GM12864 (cell line): ENCODE measurements around the gene SOX12.

ENCODE experiments used
- DNase-seq: peaks from one replicate; pipeline ENCODE4 v3.0.0-alpha.2; 2011; ENCODE audit warnings: low read depth
- H3K4me3 ChIP-seq: 2 replicates; pipeline ENCODE4 v1.5.1; 2011; ENCODE audit warnings: mild to moderate bottlenecking, low read depth, low read length, control low read depth
- TF ChIP-seq, protein P1 (sequence below): IDR thresholded peaks from 2 replicates; pipeline ENCODE4 v1.5.1; 2011; ENCODE audit warnings: low read depth, mild to moderate bottlenecking, moderate library complexity, low read length, control low read depth, inconsistent platforms; ENCODE audit errors: missing control alignments

Gene SOX12

DNA sequence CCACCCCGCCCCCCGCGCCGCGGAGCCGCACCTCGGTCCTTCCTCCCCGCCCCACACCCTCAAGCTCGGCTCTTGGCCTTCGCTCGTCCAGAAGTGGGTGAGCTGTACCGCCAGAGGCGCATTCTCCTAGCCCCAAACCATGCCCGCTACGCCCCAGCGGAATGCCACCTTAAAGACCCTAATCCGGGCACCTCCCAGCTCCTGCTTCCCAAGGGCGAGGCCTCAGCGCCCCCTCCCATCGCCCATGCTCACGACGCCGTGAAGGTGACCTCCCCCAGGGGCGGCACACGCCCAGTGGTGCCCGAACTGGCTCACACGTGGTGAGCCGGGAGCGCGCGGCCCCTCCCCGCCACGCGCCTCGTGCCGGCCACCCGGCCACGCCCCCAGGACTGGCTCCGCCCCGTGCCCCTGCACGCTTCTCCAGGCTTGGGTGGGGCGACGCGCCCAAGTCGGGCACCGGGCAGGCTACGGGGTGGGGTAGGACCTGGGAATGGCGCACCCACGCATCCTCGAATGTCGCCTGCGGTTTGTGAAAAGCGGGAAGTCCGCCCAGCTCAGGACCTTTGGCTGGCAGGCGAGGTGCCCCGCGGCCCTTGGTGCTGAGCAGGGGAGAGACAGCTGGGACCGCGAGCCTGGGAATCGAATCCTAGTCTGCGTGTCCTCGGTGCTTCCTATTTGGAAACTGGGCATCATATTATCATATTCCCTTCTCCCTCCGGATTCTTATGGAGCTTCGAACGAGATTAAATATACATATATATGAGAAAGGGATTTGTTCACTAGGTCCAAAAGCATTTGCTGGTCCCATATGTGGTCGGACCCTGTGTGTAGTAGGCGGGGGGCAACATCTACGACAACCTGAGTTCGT lies 941 bp upstream of the SOX12 start:
- peak overlapping the region; percentile 86 for H3K4me3 ChIP-seq
- TF ChIP-seq, protein P1, sequence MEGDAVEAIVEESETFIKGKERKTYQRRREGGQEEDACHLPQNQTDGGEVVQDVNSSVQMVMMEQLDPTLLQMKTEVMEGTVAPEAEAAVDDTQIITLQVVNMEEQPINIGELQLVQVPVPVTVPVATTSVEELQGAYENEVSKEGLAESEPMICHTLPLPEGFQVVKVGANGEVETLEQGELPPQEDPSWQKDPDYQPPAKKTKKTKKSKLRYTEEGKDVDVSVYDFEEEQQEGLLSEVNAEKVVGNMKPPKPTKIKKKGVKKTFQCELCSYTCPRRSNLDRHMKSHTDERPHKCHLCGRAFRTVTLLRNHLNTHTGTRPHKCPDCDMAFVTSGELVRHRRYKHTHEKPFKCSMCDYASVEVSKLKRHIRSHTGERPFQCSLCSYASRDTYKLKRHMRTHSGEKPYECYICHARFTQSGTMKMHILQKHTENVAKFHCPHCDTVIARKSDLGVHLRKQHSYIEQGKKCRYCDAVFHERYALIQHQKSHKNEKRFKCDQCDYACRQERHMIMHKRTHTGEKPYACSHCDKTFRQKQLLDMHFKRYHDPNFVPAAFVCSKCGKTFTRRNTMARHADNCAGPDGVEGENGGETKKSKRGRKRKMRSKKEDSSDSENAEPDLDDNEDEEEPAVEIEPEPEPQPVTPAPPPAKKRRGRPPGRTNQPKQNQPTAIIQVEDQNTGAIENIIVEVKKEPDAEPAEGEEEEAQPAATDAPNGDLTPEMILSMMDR = peak; percentile 50
- DNase-seq = peak; percentile 59

DNA sequence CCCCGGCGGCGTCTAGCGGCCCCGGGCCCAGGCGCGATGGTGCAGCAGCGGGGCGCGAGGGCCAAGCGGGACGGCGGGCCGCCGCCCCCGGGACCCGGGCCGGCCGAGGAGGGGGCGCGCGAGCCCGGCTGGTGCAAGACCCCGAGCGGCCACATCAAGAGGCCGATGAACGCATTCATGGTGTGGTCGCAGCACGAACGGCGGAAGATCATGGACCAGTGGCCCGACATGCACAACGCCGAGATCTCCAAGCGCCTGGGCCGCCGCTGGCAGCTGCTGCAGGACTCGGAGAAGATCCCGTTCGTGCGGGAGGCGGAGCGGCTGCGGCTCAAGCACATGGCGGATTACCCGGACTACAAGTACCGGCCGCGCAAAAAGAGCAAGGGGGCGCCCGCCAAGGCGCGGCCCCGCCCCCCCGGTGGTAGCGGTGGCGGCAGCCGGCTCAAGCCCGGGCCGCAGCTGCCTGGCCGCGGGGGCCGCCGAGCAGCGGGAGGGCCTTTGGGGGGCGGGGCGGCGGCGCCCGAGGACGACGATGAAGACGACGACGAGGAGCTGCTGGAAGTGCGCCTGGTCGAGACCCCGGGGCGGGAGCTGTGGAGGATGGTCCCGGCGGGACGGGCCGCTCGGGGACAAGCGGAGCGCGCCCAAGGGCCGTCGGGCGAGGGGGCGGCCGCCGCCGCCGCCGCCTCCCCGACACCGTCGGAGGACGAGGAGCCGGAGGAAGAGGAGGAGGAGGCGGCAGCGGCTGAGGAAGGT lies 715 bp downstream of the SOX12 start:
- TF ChIP-seq, protein P1 = no peak
- peak overlapping the region; percentile 76 for H3K4me3 ChIP-seq
- no peak for DNase-seq

DNA sequence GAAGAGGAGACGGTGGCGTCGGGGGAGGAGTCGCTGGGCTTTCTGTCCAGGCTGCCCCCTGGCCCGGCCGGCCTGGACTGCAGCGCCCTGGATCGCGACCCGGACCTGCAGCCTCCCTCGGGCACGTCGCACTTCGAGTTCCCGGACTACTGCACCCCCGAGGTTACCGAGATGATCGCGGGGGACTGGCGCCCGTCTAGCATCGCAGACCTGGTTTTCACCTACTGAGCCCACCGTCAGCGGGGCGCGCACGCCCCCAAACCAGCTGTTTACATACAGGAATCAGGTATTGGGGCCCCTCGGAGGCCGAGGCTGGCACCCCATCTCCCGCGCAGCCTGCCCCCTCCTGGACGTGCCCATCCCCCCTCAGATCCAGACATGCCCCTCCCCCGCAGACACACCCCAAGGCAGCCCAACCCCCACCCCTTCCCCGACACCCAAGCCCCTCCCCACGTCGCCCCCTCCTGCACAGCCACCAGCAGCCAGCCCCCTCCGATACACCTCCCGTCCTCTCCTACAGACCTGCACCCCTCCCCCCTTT lies 1.4 kb downstream of the SOX12 start:
- TF ChIP-seq, protein P1 = no peak
- H3K4me3 ChIP-seq = peak overlapping the region; percentile 76
- DNase-seq = no peak

DNA sequence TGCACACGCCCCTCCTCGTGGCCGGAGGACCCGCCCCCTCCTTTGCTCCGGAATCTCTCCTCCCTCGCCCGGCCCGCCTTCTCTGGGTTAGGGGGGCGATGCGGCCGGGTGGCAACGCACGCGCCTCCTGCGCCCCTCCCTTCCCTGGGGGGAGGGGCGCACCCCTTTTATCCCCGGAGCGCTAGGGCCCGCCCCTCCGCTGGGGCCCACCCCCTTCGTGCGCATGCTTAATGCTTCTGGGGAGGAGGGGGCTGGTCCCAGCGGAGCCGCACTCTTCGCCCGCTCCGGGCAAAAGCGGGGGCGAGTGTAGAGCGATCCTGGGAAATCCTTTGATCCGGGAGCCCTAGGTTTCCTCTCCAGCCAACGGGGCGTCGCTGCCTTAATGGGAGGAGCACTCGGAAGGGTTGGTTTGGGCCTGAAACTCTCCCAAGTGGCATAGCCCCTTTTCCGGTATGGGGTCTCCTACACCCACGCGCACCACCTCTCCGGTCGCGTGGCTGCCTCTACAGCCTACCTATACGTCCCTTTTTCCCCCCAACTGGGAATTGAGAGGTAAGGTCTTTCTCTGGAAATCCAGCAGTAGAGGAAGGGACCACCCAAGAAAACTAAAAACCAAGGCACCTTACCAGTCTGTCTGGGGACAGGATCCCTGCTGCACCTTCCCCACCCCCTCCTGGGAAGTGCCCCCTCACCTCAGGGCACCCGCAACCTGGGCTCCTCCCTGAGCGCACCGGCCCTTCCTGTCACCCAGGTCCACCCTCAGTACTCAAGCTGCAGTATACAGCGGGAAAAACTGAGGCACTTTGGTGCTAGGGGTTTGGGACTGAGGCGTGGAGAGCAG lies 2.1 kb downstream of the SOX12 start:
- peak overlapping the region; percentile 76 for H3K4me3 ChIP-seq
- peak; percentile 46 for DNase-seq
- TF ChIP-seq, protein P1 = no peak

DNA sequence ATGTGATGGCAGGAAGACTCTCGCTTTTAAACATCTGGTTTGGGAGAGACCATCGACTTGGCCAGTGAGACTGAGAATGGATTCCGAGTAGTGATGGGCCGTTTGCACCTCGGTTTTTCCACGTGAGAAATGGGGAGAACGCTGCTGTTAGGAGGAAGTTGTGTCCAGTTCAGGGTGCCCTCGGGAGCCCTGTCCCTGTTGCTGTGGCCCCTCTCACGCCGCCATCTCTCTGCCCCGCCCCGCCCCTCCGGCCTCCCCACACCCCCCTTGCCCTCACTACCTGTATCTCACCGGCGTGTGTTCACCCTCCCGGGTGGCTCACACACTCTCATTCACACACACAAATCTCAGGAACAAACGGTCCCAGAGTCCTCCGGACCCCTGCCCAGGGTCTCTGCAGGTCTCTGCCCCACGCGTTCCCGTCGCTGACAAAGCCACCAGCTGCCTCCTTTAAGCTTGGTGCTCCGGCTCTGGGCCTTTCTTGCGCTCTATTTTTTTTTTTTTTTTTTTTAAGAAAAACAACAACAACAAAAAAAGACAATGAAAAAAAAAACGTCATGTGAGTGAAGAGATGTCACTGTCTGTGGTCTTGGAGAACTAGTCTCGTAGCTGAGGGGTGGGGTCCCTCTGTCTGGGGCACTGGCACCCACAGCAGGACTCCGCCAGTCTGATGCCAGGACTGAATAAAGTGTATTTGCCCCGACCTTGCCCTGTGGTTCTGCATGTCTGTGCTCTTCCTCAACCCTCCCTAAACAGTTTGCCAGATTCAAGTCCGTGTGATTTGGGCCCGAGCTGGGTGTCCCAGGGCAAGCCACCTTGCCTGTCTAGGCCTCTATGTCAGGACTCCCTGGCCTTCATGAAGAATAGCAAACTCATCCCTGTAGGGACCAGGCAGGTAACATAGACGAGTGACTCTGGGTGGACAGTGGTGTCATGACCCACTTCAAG lies 2.9 kb downstream of the SOX12 start:
- no peak for DNase-seq
- TF ChIP-seq, protein P1 = no peak
- H3K4me3 ChIP-seq = peak overlapping the region; percentile 76; the same call in 1 of the 2 replicates
